Parathyroid adenoma (tissue), 2 donors: ENCODE data around the gene PLPP4.

ENCODE experiments used
- H2AFZ ChIP-seq: fragments of 300-600 bp; sonication (generic); one replicate; pipeline ENCODE4 v1.7.0; 2017; ENCODE audit warnings: antibody characterized with exemption, mild to moderate bottlenecking
- H3K27ac ChIP-seq: fragments of 300-600 bp; sonication (generic); one replicate; pipeline ENCODE4 v1.7.0; 2017
- H3K27me3 ChIP-seq: fragments of 300-600 bp; sonication (generic); one replicate; pipeline ENCODE4 v1.7.0; 2017; ENCODE audit warnings: low read length; ENCODE audit not compliant: control insufficient read depth, insufficient read depth
- H3K36me3 ChIP-seq: fragments of 300-600 bp; sonication (generic); one replicate; pipeline ENCODE4 v1.7.0; 2017; ENCODE audit warnings: low read length; ENCODE audit not compliant: control insufficient read depth, insufficient read depth
- H3K4me1 ChIP-seq: fragments of 300-600 bp; sonication (generic); one replicate; pipeline ENCODE4 v1.7.0; 2017; ENCODE audit warnings: control low read depth
- H3K4me2 ChIP-seq: fragments of 300-600 bp; sonication (generic); one replicate; pipeline ENCODE4 v1.7.0; 2017; ENCODE audit warnings: low read length
- H3K4me3 ChIP-seq: fragments of 300-600 bp; sonication (generic); one replicate; pipeline ENCODE4 v1.7.0; 2017; ENCODE audit warnings: low read depth, low read length
- H3K79me2 ChIP-seq: fragments of 300-600 bp; sonication (generic); one replicate; pipeline ENCODE4 v1.7.0; 2017; ENCODE audit warnings: control low read depth
- H3K9ac ChIP-seq: fragments of 300-600 bp; sonication (generic); one replicate; pipeline ENCODE4 v1.7.0; 2017; ENCODE audit warnings: mild to moderate bottlenecking
- H3K9me3 ChIP-seq: fragments of 300-600 bp; sonication (generic); one replicate; pipeline ENCODE4 v1.7.0; 2017; ENCODE audit warnings: low read length; ENCODE audit not compliant: control insufficient read depth
- CTCF ChIP-seq: fragments of 300-600 bp; sonication (generic); IDR thresholded peaks from one replicate; pipeline ENCODE4 v1.7.0; 2017; ENCODE audit warnings: antibody characterized with exemption, mild to moderate bottlenecking
- donor health status: primary hyperparathyroidism.

PLPP4 gene

DNA sequence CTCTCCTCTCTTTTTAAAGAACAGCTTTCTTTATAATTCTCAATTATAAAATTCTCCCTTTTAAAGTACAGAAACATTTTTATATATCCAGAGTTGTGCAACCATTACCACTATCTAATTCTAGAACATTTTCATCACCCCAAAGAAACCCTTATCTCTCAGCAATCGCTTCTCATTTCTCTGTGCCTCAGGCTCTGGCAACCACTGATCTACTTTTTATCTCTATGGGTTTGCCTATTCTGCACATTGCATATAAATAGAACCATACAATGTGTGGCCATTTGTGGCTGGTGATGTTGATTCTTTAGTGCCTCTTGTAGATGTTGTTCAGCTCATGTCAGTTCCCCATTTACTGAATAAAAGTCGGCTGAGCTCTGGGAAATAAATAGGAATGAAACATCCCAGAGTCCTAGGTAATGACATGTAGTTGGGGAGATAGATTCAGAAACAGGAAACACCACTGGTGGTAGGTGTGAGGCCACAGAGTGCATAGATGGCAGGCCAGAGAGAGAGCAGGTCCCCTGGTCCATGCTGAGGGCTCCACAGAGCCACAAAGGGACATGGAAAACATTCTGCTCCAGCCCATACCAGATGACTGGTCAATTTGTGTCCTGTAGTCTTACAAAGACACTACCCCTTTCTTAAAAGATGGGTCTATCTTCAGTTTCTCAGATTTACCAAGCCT lies 126.5 kb downstream of the PLPP4 start:
- no peaks in the 10 kb centered on the region for H3K79me2 ChIP-seq
- H3K27me3 ChIP-seq = no peaks in the 10 kb centered on the region
- no peak overlapping the region for H3K4me3 ChIP-seq
- H3K36me3 ChIP-seq = no peaks in the 10 kb centered on the region
- no peak overlapping the region for H3K9ac ChIP-seq
- no peak overlapping the region for H2AFZ ChIP-seq
- TF ChIP-seq CTCF = no peak
- no peaks in the 10 kb centered on the region for H3K9me3 ChIP-seq
- H3K27ac ChIP-seq = no peak overlapping the region
- H3K4me1 ChIP-seq = no peaks in the 10 kb centered on the region
- no peak overlapping the region for H3K4me2 ChIP-seq

GRCh38 chr10:120584786-120585185 lies 127.8 kb downstream of the PLPP4 start:
- Histone ChIP-seq H3K4me2 (no peak overlapping the region), H3K27me3 (no peaks in the 10 kb centered on the region), H3K9ac (no peak overlapping the region), H3K36me3 (no peaks in the 10 kb centered on the region), H3K79me2 (no peaks in the 10 kb centered on the region), H3K9me3 (no peaks in the 10 kb centered on the region), H3K4me3 (no peak overlapping the region), H3K27ac (no peak overlapping the region), H2AFZ (no peak overlapping the region), H3K4me1 (no peaks in the 10 kb centered on the region)
- no peak for TF ChIP-seq CTCF

GRCh38 chr10:120586471-120586872 lies 129.4 kb downstream of the PLPP4 start:
- H3K9me3 ChIP-seq = no peaks in the 10 kb centered on the region
- no peaks in the 10 kb centered on the region for H3K27me3 ChIP-seq
- H3K27ac ChIP-seq = no peak overlapping the region
- H3K4me2 ChIP-seq = no peak overlapping the region
- no peak overlapping the region for H3K9ac ChIP-seq
- no peak overlapping the region for H3K4me3 ChIP-seq
- no peak for TF ChIP-seq CTCF
- no peaks in the 10 kb centered on the region for H3K79me2 ChIP-seq
- H3K36me3 ChIP-seq = no peaks in the 10 kb centered on the region
- H2AFZ ChIP-seq = no peak overlapping the region
- no peaks in the 10 kb centered on the region for H3K4me1 ChIP-seq

DNA sequence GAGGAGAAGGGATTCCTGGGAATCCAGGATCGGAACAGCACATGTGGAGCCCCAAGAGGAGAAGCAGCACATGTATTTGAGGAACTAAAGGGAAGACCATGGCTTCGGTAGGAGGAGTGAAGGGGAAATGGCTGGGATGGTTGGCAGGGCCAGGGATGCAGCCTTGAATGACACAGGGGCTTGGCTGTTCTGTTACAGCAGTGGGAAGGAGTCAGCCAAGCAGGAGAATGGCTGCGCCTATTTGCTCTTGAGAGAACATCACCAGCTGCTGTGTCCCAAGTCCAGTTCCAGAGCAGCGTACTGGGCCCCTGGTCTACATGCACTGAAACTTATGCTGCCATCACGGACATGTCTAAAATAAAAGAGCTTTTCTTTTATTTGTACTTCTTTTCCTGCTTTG lies 130.0 kb downstream of the PLPP4 start:
- TF ChIP-seq CTCF = no peak

GRCh38 chr10:120588311-120588710 lies 131.3 kb downstream of the PLPP4 start:
- no peaks in the 10 kb centered on the region for H3K9me3 ChIP-seq
- H3K36me3 ChIP-seq = no peaks in the 10 kb centered on the region
- H3K79me2 ChIP-seq = no peaks in the 10 kb centered on the region
- H2AFZ ChIP-seq = no peak overlapping the region
- no peak overlapping the region for H3K27ac ChIP-seq
- H3K4me2 ChIP-seq = no peak overlapping the region
- no peaks in the 10 kb centered on the region for H3K27me3 ChIP-seq
- H3K4me3 ChIP-seq = no peak overlapping the region
- H3K4me1 ChIP-seq = no peaks in the 10 kb centered on the region
- H3K9ac ChIP-seq = no peak overlapping the region
- TF ChIP-seq CTCF = no peak

More for the DNA sequence above, 130.0 kb downstream of the PLPP4 start:
- H3K4me1 ChIP-seq = no peaks in the 10 kb centered on the region
- H3K79me2 ChIP-seq = no peaks in the 10 kb centered on the region
- no peak overlapping the region for H3K9ac ChIP-seq
- no peak overlapping the region for H3K27ac ChIP-seq
- H3K4me2 ChIP-seq = no peak overlapping the region
- H3K9me3 ChIP-seq = no peaks in the 10 kb centered on the region
- no peak overlapping the region for H2AFZ ChIP-seq
- H3K36me3 ChIP-seq = no peaks in the 10 kb centered on the region
- no peaks in the 10 kb centered on the region for H3K27me3 ChIP-seq
- H3K4me3 ChIP-seq = no peak overlapping the region
